HG02840 (cell line): ENCODE results near the gene RC3H1.
"Not testable (repeated sequence)": the region's sequence is repeated elsewhere in the genome, so short reads cannot be mapped to it uniquely, and the experiment has no call there.

Experiments
- ATAC-seq: cut with Tn5 transposase; IDR thresholded peaks from one replicate; pipeline ENCODE4 v1.9.1; 2021; ENCODE audit warnings: mild to moderate bottlenecking, moderate library complexity, moderate number of reproducible peaks; ENCODE audit not compliant: unreplicated experiment, low FRiP score

RC3H1 gene

DNA sequence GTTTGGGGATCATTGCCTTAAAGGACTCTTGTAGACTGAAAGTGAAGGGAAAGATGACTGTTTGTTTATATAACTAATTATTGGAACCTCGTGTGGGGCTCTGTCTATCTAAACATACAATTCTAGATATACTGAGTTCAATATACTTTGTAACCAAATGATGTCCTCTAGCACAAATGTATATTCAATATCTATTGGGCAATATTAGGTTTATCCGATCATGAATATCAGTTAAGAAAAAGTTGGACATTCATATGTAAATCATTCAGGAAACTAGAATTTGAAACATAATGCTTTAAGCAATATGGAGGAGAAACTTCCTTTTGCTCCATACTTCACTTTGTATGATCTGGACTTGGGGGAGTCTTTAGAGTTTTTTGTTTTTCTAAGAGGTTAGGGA, 8.9 kb upstream of the RC3H1 start:
- no peak for ATAC-seq

DNA sequence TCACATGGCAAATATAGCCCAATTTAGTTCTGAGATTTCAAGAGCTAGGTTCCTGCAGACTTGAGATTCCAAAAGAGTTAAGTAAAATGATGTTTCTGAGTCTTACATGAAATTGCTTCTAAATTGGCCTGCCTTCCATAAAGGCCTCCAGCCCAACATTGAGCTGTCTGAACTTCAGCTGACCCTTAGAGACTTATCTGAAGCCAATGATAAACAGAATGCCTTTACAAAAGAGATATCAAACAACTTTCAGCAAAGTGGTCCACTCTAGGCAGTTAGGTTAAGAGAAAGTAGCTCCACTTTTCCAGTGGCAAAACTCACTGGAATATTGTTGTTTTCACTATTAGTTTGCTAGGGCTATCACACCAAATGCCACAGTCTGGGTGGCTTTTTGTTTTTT, 6.3 kb upstream of the RC3H1 start:
- no peak for ATAC-seq

DNA sequence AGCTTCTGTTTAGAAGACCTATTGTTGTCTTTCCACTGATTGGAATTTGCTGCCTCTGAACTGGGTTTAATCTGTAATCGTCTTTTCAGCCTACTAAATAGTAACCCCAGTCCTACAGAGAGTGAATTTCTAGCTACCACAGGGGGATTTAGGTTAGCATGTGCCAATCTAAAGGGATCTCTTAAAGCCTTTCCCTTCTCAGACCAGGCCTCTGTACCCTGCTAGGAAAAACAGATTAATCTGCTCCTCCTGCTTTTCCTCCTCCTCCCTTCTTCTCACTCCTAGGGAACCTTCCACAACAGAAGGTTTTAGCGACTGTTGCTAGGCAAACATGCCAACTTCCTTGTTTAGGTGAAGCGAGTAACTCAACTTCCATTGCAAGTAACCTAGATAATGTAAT, 1.3 kb upstream of the RC3H1 start:
- ATAC-seq, result no peak

DNA sequence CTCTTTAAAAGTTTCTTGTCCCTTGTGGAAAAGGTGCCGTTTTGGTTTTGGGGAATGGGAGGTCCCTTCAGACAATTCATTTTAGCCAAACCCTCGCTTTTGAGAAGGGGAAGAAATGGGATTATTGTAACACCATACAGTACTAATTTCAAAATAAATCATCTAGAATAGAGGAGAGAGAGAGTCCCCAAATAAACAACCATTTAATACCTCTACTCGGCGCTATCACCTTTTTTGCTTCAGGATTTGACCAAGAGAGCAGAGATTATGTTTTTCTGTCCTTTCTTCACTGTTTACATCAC, 770 bp upstream of the RC3H1 start:
- ATAC-seq, result no peak

- peak; percentile 35 for ATAC-seq
Measured at GRCh38 chr1:174021591-174022079, 522 bp downstream of the RC3H1 start.

GRCh38 chr1:174018565-174018964, 3.6 kb downstream of the RC3H1 start:
- ATAC-seq, result no peak

DNA sequence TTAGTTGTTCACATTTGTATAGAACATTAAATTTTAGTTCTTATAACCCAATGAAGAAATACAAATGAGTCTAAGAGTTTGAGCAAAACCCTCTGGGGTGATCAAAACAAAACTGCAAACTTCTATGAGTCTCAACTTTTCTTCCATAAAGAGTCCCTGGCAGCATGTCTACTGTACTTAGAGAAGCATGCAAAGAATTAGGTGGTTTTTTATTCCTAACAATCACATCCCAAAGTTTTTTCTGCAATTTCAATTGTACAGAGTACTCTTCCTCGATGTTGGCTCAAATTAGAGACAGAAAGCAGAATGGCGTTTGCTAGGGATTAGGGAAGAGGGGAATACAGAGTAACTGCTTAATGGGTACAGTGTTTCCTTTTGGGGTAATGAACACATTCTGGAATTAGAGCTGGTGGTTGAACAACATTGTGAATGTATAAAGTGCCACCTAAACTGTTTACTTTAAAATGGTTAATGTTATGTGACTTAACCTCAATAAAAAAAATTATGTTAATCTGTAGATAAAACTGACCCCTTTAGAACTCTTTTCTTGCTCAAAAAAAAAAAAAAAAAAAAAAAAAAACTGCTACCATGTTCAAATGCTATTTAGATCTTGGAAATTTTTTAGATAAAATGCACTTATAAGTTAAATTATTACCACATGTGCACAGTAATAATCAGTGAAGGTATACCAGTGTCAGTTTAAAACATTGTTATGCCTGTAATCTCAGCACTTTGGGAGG, 4.8 kb downstream of the RC3H1 start:
- no peak for ATAC-seq

GRCh38 chr1:174013864-174014418, 8.2 kb downstream of the RC3H1 start:
- ATAC-seq, result no peak

GRCh38 chr1:174008979-174009378, 13.2 kb downstream of the RC3H1 start:
- no peak for ATAC-seq

GRCh38 chr1:174008269-174008668, 13.9 kb downstream of the RC3H1 start:
- ATAC-seq, result no peak

- no peak for ATAC-seq
Measured at GRCh38 chr1:174007851-174008250, 14.3 kb downstream of the RC3H1 start.

- ATAC-seq, result peak; percentile 95
Measured at GRCh38 chr1:174005032-174005431, 17.1 kb downstream of the RC3H1 start.

- no peak for ATAC-seq
Measured at GRCh38 chr1:174003867-174004266, 18.3 kb downstream of the RC3H1 start.

DNA sequence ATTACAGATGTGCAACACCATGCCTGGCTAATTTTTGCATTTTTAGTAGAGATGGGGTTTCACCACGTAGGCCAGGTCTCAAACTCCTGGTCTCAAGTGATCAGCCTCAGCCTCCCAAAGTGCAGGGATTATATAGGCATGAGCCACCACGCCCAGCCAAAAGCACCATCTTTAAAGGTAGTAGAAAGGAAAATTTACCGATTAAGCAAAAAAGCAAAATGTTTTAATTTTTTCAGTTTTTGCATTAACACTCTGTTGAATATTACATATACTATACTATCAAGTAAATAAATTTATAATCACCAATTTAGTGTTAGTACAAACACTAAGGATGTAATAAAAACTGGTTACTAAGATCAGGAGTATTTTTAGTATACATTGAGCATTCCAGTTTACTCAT, 20.6 kb downstream of the RC3H1 start:
- ATAC-seq, result no peak

DNA sequence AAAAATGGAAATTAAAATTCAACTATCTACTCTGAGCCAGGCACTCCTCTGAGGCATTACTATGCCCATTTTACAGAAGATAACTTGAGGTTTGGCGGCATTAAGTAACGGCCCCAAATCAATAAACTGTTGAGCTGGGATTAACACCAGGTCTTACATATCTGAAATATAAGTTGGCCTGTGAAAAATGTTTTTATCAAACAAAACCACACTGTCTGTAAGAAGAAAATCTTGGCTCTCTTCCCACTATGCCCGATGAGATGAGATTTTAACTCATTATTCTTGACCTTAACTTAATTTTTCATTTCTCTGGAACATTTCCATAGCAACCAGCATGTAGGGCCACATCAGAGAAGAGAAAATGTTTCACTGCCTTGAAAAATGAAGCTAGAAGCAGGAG, 21.8 kb downstream of the RC3H1 start:
- ATAC-seq, result no peak

DNA sequence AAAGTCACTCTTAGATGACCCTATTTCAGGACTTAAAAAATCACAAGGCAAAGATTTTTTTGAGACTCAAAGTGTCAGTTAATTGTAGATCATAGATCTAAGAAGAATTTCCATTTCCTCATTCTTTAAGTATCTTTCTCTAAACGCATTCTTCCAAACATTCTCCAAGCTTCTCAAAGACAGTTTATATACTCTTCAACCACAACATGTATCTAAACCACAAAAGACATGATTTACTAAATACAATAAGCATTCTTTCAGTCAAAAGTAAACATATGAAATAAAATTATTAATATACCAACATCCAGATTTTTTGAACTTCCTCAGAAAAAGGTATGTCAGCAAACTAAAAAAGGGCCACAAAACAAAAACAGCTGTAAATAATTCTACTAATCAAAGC, 24.4 kb downstream of the RC3H1 start:
- no peak for ATAC-seq

- ATAC-seq, result no peak
Measured at GRCh38 chr1:173996995-173997394, 25.2 kb downstream of the RC3H1 start.

- no peak for ATAC-seq
Measured at GRCh38 chr1:173995475-173995874, 26.7 kb downstream of the RC3H1 start.

GRCh38 chr1:173993948-173994347, 28.2 kb downstream of the RC3H1 start:
- not testable (repeated sequence) for ATAC-seq

DNA sequence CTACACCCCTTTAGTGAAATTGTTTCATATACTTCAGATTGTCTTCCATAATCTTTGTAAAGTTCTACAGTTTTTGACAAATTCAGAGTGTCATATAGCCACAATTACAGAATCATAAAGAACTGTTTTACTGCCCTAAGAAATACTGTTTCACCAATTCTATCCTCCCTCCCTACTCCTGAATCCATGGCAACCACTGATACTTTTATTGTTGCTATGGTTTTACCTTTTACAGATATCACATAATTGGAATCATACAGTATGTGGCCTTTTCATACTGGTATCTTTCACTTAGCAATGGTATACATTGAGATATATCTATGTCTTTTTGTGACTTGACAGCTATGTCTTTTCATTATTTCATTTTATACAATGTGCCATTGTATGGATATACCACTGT, 34.1 kb downstream of the RC3H1 start:
- no peak for ATAC-seq

GRCh38 chr1:173986951-173987350, 35.2 kb downstream of the RC3H1 start:
- ATAC-seq, result no peak

- no peak for ATAC-seq
Measured at GRCh38 chr1:173970252-173970651, 51.9 kb downstream of the RC3H1 start.
